Fibroblast of upper back skin (primary cell): ENCODE measurements around the gene SORT1.
"Not testable (repeated sequence)": the region's sequence is repeated elsewhere in the genome, so short reads cannot be mapped to it uniquely, and the experiment has no call there.

Source experiments
- DNase-seq: peaks from one replicate; pipeline ENCODE4 v3.0.0-alpha.2; 2013

SORT1 gene

GRCh38 chr1:109397581-109398342 lies at the start of gene SORT1:
Gene SORT1, minus strand, starts transcription at chr1:109397918. Its CDS starts 26 bp downstream, at chr1:109397892.
- DNase-seq: peak; percentile 88

DNA sequence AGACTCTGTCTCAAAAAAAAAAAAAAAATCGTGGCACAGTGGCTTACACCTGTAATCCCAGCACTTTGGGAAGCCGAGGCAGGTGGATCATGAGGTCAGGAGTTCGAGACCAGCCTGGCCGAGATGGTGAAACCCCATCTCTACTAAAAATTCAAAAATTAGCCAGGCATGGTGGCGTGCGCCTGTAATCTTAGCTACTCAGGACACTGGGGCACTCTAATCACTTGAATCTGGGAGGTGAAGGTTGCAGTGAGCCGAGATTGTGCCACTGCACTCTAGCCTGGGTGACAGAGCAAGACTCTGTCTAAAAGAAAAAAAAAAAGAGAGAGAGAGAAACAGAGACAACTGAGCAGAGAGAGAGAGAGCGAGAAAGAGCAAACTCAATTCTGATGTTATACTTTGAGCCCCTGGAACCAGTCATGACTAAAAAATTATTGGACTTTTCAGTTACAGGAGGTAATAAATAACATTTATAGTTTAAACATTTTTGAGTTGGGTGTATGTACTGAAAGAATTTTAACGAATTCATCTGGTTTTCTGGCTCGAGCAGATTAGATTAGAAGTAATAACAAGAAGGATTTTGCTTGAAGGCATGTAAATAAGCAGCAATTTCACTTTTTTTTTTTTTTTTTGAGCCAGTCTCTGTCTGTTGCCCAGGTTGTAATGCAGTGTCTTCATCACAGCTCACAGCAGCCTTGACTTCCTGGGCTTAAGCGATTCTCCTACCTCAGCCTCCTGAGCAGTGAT lies 48.4 kb upstream of the SORT1 start:
- not testable (repeated sequence) for DNase-seq

DNA sequence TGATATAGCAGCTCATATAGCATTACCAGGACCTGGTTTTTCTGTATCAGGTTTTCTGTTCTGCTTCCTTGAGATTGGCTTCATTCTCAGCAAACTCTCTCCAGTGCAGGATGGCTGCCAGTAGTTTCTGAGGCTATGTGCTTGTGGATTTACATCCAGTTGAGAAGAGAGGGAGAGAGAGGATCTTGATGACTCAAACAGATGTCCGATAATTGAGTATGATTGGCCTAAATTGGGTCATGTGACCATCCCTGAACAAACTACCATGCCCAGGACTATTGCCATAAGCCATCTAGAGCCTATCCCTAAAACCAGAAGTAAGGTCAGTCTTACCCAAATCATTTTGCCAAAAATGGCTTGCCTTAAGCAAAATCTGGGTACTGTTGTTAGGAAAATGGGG lies 46.6 kb upstream of the SORT1 start:
- DNase-seq: no peak

DNA sequence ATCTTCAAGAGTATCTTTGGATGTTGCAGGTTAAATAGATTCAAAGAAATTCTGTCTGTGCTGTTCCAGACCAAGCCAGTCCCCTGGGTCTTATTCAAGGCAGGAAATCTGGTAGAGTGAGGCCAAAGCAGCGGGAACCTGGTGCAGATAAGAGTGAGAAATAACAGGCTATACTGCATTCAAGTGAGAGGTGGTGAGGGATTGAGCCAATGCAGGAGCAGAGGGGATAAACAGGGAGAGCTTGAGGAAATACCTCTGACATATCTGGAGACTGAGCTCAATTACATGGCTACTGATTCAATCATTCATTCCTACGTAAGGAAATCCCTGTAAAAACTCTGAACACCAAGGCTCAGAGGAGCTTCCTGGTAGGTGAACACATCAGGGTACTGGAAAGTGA lies 45.8 kb upstream of the SORT1 start:
- DNase-seq: no peak

GRCh38 chr1:109441069-109441468 lies 43.4 kb upstream of the SORT1 start:
- no peak for DNase-seq

DNA sequence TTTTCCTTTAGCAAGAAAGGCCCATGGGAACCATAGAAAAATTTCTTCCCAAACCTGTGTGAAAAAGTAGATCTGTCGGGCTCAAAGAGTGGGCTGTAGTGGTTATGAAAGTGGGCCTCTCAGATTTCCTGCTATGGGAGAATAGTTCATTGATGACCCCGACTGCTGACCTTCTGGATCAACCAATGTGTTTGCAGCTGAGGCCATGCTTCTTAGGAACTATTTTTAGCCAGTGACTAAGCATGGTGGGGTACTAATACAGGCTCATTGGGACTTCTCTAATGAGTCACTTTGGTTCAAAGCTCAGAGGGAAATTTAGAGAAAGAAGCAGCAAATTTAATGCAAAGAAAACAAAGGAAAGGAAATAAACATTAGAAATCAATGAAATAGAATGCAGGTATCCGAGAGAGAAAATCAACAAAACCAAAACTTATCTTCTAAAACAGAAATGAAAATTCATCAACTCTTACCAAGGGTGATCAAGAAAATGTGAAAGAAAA lies 41.1 kb upstream of the SORT1 start:
- peak; percentile 89 for DNase-seq

- DNase-seq: no peak
These were observed 36.8 kb upstream of the SORT1 start for GRCh38 chr1:109434484-109434883.

DNA sequence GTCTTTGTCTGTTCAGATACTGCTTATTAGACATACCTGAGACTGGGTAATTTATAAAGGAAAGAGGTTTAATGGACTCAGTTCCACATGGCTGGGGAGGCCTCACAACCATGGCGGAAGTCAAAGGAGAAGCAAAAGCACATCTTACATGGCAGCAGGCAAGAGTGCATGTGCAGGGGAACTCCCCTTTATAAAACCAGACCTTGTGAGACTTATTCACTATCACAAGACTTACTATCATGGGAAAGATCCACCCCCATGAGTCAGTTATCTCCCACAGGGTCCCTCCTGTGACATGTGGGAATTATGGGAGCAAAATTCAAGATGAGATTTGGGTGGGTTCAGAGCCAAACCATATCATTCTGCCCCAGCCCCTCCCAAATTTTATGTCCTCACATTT lies 35.6 kb upstream of the SORT1 start:
- DNase-seq: no peak

- peak; percentile 69 for DNase-seq
These were observed 34.6 kb upstream of the SORT1 start for GRCh38 chr1:109432336-109432735.

DNA sequence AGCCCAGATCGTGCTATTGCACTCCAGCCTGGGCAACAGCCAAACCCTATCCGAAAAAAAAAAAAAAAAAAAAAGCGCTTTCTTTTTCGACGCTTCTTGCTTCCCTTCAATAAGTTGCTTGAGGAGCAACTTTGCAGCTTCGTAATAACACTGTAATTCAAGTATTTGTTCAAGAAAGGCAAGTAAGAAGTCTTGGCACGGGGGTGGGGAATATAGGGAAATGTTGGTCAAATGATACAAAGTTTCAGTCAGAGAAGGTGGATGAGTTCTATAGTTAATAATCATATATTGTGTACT lies 29.4 kb upstream of the SORT1 start:
- no peak for DNase-seq

DNA sequence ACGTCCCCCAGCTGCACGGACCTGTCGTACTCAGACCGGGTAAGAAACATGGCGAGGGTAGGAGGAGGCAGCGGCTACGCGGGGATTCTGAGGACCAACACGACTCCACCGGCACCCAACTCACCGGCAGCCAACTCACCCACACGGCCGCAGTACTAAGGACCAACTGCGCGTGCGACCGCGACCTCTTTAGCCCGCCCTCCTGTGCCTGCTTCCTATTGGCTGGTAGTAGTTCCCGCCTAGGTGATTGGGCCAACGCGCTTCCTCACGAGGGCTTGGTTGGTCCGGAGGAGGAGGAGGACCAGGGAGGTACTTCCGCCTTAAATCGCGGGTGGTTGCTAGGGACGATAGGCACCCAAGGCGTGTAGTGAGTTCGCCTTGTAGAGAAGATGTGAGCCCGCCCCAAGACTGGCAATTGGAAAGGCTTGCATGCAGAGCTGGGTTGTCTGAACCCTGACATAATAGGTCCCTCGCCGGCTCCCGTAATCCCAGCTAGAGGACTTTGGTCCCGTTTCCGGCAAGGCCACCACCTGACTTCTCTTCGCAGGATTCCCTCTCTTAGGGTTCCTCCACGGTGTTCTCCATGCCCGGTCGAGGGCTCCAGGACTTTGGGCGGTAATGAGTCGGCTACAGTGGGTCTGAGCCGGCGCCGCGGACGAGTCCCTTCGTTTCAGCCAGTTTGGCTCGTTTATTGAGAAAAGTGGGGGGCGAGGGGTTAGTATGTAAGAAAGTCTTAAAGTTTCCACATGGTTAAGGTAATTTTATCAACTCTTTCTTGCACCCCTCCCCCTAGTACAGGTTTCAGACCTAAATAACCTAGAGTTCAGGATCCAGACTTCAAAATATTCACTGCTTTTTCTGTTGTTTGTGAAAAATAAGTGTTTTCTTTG lies 28.8 kb upstream of the SORT1 start, which contains the start of gene PSMA5:
TSS of gene PSMA5 (minus strand) at position 168 of the 890 bp plus-strand sequence. CDS start at position 50, 118 bp downstream.
- peak; percentile 99 for DNase-seq

- no peak for DNase-seq
These were observed 27.9 kb upstream of the SORT1 start for GRCh38 chr1:109425391-109426280.

GRCh38 chr1:109423498-109423897 lies 25.8 kb upstream of the SORT1 start:
- no peak for DNase-seq

DNA sequence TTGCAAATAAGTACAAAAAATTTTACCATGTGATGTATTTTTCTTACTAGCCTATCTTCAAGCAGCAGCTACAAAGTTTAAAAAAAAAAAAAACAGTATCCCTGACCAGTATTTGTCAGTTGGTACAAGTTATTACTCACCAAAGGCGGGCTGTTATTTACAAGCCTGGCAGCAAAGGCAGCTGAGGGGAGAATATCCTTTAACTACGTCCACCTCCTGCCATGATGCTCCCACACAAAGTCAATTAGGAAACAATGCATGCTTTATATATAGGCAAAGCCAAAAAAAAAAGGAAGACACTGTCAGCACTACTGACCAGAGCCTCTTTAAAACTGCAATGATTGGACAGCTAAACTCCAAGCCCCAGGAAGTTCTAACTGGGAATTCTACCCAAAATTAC lies 14.8 kb upstream of the SORT1 start:
- DNase-seq: no peak

- no peak for DNase-seq
These were observed 7.1 kb upstream of the SORT1 start for GRCh38 chr1:109404838-109405237.

DNA sequence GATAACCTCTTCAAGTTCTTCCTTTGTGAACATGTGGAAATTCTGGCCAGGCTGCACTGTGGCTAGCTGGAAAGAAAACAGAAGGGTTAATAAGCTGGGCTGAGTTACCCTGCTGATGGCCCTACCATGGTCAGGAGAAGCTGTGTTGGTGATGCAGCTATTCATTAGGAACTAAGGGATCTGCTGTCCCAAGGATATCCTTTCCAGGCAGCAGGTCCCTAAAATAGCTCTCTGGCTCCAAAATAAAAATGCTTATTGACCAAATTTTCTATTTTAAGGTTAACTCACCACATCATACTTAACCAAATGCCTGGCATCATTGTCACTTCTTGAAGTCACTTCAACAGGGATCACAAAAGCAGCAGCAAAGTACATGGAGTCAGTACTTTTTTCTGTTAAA lies 4.3 kb upstream of the SORT1 start:
- DNase-seq: no peak

GRCh38 chr1:109400035-109400655 lies 2.4 kb upstream of the SORT1 start:
- DNase-seq: no peak

DNA sequence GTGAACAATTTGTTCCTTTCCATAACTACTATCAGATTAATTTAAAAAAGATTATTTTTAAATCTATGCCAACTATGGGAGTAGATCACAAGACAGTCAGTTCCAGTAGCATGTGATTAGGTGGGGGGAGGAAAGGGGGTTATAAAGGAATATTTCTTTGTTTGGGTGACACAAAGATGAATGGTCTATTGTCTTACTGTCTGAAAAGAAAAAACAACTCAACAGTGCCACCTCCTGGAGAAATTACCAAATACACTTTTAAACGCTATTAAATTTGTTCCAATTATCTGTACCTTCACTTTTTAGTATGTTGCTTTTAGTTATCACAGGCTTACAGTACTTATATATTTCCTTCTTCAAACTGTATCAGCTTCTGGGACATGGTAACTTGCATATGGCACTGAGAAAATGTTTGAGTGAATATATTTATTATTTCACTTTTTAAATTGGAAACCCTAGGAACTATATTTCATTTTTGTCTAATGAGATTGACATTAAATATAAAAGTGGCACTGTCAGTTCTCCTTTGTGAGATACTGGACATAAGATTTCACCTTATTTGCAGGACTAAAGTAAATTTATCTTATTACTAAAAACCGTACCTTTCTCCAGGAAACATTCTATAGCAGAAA lies 1.7 kb upstream of the SORT1 start:
- DNase-seq: peak; percentile 64

DNA sequence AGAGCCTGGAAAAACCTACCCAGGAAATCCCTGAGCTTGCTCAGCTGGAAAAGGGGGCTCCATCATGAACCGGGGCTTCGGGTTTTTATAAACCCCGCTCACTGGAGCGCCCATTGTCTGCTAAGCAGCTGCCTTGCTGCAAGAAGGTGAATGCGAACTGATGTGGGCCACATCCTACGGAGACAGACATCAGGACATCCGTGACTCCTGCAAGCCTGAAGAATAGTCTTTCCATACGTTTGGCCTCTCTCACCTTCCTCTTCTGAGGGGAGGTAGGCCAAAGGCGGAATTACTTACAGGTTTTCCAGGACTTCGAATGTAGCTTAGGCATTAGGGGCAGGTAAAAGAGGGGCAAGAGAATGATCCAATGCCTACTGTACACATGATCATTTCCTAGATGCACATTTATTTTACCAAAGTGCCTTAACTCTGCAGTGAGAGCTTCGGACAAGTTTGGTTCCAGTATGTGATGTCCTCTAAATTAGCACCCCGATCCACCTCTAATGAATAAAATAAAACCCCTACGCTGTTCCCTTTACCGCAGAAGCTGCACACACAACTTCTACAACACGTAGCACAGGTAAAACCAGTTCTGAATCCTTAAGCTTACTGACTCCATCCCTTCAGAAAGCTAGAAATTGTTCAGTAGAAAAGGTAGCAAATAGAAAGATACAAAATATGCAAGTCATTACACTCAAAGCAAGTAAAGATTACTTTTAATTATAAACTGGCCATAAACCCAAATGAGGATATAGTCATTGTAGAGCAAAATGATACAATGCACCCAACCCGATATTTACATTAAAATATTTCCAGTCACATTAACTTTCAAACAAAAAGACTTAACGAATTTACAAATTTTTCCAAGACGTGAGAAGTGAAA lies 866 bp upstream of the SORT1 start:
- DNase-seq: no peak
